Measurements from ENCODE around the gene CPNE4.
"Not testable (repeated sequence)": the region's sequence is repeated elsewhere in the genome, so short reads cannot be mapped to it uniquely, and the experiment has no call there.

CPNE4 gene

GRCh38 chr3:132016061-132017041 is 18.5 kb downstream of the CPNE4 start:
- no peak for DNase-seq

GRCh38 chr3:132014105-132014504 is 20.7 kb downstream of the CPNE4 start:
- DNase-seq: no peak

- DNase-seq: no peak
Measured at GRCh38 chr3:132009241-132009640, 25.6 kb downstream of the CPNE4 start.

GRCh38 chr3:132008837-132009236 is 26.0 kb downstream of the CPNE4 start:
- DNase-seq: no peak

GRCh38 chr3:132007617-132008016 is 27.2 kb downstream of the CPNE4 start:
- no peak for DNase-seq

GRCh38 chr3:132006605-132007204 is 28.1 kb downstream of the CPNE4 start:
- no peak for DNase-seq

- DNase-seq: no peak
Measured at GRCh38 chr3:132004571-132004970, 30.2 kb downstream of the CPNE4 start.

- no peak for DNase-seq
Measured at GRCh38 chr3:132003685-132004084, 31.1 kb downstream of the CPNE4 start.

GRCh38 chr3:132001999-132002398 is 32.8 kb downstream of the CPNE4 start:
- DNase-seq: no peak

GRCh38 chr3:132001036-132001435 is 33.8 kb downstream of the CPNE4 start:
- DNase-seq: no peak

- DNase-seq: no peak
Measured at GRCh38 chr3:131998027-131998426, 36.8 kb downstream of the CPNE4 start.

GRCh38 chr3:131995891-131996290 is 38.9 kb downstream of the CPNE4 start:
- no peak for DNase-seq

GRCh38 chr3:131989318-131989717 is 45.5 kb downstream of the CPNE4 start:
- no peak for DNase-seq

GRCh38 chr3:131988209-131988608 is 46.6 kb downstream of the CPNE4 start:
- DNase-seq: no peak

GRCh38 chr3:131983689-131984088 is 51.1 kb downstream of the CPNE4 start:
- no peak for DNase-seq

- no peak for DNase-seq
Measured at GRCh38 chr3:131981323-131981722, 53.5 kb downstream of the CPNE4 start.

GRCh38 chr3:131976448-131976847 is 58.4 kb downstream of the CPNE4 start:
- no peak for DNase-seq

GRCh38 chr3:131975047-131975446 is 59.8 kb downstream of the CPNE4 start:
- no peak for DNase-seq

GRCh38 chr3:131973731-131974130 is 61.1 kb downstream of the CPNE4 start:
- DNase-seq: no peak

- DNase-seq: no peak
Measured at GRCh38 chr3:131972550-131972949, 62.3 kb downstream of the CPNE4 start.

- DNase-seq: no peak
Measured at GRCh38 chr3:131972091-131972490, 62.7 kb downstream of the CPNE4 start.

GRCh38 chr3:131963442-131963841 is 71.4 kb downstream of the CPNE4 start:
- DNase-seq: not testable (repeated sequence)

GRCh38 chr3:131962982-131963381 is 71.8 kb downstream of the CPNE4 start:
- DNase-seq: no peak

- no peak for DNase-seq
Measured at GRCh38 chr3:131960324-131960723, 74.5 kb downstream of the CPNE4 start.

Measured in CD4-positive, alpha-beta T cell treated with Interleukin-17A for 4 hours (primary cell).